Left renal pelvis (tissue), 4 donors: ENCODE measurements around the gene SKAP2. TPM values are rescaled to one million over a fixed set of nuclear protein-coding genes. Genes with fewer than 3 reads are reported as not detected.
"Not testable (repeated sequence)": the region's sequence is repeated elsewhere in the genome, so short reads cannot be mapped to it uniquely, and the experiment has no call there.

Source experiments
- DNase-seq, 4 donors: peaks; one replicate each; pipeline ENCODE4 v3.0.0-alpha.2; 2013; ENCODE audit warnings: low read depth in 4 of 4, low spot score in 3 of 4
- polyA plus RNA-seq, 4 donors: library from polyadenylated mRNA; unstranded; fragments of 120-200 nt; gene quantifications; one replicate each; pipeline ENCODE4 v1.2.1, GENCODE V29; 2013; ENCODE audit not compliant: insufficient read length in 4 of 4

Gene SKAP2
- polyA plus RNA-seq, 4 donors, result 20.1 to 37.2 (median 25.6) TPM

GRCh38 chr7:26857506-26858240 is 6.7 kb downstream of the SKAP2 start:
- no peak for DNase-seq

GRCh38 chr7:26857170-26857505 is 7.3 kb downstream of the SKAP2 start:
- no peak for DNase-seq

DNA sequence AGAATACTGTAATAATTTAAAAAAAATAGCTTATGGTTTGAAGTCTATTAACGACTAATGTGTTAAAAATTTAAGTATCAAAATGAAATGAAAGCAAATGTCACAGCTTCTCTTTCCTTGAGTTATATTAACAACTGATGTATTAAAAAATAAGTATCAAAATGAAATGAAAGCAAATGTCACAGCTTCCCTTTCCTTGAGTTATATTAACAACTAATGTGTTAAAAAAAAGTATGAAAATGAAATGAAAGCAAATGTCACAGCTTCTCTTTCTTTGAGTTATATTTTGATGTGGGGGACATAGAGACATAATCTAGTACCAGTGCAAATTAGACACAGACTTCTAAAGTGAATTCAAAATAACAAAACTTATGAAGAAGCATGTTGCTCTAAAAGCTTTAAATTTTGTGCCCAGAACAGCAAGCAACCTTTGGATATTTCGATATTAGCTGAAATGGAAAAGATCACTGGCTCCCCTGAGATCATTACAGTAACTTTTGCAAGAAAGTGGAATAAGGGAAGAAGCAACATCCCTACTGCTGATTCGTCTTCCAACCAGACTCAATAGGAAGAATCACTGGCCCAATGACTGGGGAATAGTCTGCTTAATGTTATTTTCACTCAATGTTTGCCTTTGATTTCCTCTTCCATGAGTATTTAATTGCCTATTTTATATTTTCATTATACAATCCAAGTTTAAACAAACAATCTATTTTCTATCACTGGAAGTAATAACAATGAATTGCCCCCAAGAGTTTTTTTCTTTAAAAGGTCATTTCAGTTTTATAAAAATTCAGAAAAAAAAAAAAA is 8.0 kb downstream of the SKAP2 start:
- no peak for DNase-seq

GRCh38 chr7:26854876-26855855 is 9.2 kb downstream of the SKAP2 start:
- no peak for DNase-seq

GRCh38 chr7:26853788-26854393 is 10.5 kb downstream of the SKAP2 start:
- DNase-seq, result no peak

DNA sequence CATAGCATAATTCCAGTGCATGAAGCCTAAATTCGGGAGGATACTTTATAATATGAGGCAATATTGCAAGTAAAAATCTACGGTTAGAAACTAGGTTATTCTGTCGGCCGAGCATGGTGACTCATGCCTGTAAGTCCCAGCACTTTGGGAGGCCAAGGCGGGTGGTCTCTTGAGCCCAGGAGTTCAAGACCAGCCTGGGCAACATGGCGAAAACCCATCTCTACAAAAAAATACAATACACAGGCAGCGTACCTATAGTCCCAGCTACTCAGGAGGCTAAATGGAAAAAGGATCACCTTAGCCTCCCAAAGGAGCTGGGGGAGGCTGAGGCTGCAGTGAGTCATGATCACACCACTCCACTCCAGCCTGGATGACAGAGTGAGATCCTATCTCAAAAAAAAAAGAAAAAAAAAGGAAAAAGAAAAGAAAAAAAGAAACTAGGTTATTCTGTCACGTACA is 14.2 kb downstream of the SKAP2 start:
- DNase-seq, result no peak

DNA sequence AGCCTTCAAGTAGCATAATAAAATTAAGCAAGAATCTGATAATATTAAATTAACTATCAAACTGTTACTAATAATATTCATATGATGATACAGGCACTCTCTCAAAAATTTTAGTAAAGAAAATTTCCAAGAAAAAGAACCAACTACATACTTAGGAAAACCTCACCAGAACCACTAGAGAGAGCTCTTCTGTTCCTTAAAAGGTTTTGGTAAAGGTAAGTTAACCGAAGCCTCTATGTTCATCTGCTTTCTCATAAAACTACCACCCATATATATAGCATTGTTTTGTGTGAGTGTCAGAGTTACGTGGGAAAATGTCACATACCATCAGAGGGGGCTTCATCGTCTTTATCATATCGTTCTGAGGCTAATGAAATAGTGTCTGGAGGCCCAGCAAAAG is 20.7 kb downstream of the SKAP2 start:
- no peak for DNase-seq

GRCh38 chr7:26842897-26843296 is 21.5 kb downstream of the SKAP2 start:
- DNase-seq, result no peak

- DNase-seq, result no peak
Measured at GRCh38 chr7:26841003-26841739, 23.2 kb downstream of the SKAP2 start.

DNA sequence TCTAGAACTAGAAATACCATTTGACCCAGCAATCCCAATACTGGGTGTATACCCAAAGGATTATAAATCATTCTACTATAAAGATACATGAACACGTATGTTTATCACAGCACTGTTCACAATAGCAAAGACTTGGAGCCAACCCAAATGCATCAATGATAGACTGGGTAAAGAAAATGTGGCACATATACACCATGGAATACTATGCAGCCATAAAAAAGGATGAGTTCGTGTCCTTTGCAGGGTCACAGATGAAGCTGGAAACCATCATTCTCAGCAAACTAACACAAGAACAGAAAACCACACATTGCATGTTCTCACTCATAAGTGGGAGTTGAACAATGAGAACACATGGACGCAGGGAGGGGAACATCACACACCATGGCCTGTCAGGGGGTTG is 27.6 kb downstream of the SKAP2 start:
- DNase-seq, result not testable (repeated sequence)

- no peak for DNase-seq
Measured at GRCh38 chr7:26815426-26815825, 49.0 kb downstream of the SKAP2 start.

DNA sequence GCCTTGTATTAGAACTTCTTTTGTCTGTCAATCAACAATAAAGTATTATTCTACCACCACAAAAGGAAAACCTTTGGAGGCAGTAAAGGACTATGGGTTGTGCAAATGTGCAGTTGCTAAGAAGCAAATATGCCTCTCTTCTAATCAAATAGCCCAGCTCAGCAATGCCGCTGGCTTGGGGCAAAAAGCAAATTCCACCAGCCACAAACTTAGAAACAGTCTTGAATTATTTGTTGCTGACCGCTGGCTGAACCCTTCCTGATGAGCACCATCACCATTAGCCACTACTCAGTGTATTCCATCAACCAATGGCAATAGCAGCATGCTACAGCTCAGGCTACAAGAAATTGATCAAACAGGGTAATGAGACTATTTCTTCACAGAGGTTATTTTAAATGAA is 51.0 kb downstream of the SKAP2 start:
- DNase-seq, result peak in 1 of 4 donors; percentile 8

GRCh38 chr7:26794541-26794940 is 69.8 kb downstream of the SKAP2 start:
- no peak for DNase-seq

GRCh38 chr7:26792576-26792975 is 71.8 kb downstream of the SKAP2 start:
- no peak for DNase-seq

DNA sequence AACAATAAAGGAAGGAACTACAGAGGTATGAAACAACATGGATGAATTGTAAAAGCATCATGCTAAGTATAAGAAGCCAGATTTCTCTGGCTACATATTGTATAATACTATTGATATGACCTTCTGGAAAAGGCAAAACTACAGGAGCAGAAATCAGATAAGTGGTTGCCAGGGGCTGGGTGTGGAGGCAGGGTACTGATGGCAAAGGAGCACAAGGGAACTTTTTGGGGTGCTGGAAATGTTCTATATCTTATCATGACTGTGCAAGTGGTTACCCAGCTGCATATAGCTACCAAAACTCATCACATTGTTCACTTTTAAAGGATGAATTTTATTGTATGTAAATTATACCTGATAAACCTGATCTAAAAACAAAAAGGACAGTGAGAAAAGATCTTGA is 72.4 kb downstream of the SKAP2 start:
- no peak for DNase-seq

DNA sequence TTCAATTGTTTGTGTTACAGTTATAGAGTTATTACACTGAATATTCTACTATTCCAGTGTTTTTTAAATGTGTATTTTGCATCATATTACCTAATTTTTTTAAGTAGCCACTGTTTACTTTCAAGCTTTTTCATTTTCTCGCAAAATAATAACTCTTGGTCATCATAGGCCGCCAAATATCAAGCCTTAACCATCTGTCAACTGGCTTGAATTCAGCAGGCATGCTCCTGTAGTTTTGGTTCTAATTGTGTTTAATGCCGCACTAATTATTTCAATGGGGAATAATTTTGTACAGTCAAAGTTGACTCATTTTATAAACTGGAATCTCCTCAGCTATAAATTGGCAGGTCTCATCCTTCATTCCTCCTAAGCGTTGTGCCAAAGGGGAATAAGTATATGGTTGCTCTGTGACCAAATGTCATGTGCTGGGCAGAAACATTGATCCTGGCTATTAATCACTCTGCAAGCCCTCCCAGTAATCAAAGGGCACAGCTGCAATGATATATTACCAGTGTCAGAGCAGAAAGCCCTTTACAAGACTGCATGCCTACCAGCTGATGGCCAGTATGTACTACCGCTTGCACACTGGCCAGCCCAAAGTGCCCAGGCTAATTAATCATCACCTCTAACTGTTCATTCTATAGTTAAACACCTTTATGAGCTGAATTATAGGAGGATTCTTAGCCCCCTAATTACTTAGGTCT is 74.8 kb downstream of the SKAP2 start:
- no peak for DNase-seq

GRCh38 chr7:26787701-26788100 is 76.7 kb downstream of the SKAP2 start:
- DNase-seq, result peak in 1 of 4 donors; percentile 4

DNA sequence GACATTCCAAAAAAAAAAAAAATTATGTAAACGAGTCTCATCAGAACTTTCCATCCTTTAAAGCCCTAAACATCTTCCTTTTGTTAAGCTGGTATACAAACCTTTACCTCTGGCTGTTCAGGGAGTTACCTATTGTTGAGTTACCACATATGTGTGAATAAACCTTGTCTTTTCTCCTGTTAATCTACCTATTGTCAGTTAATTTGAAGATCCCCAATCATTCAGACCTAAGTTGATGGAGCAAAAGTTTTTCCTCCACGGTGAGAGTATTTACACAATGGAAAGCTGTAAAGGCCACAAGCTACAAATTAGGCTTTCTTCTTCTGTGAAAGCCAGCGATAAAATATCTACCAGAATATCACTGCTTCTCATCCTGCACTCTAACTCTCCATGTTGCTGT is 80.3 kb downstream of the SKAP2 start:
- DNase-seq, result no peak

DNA sequence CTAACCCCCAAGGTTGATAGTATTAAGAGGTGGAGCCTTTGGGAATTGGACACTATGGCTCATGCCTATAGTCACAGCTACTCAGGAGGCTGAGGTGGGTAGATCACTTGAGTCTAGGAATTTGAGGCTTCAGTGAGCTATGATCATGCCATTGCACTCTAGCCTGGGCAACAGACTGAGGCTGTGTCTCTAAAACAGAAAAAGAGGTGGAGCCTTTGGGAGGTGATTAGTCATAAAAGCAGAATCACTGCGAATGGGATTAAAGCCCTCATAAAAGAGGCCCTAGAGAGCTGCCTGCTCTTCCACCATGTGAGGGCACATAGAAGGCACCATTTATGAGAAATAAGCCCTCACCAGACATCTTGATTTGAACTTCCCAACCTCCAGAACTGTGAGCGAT is 81.9 kb downstream of the SKAP2 start:
- DNase-seq, result no peak
